ENCODE results near the gene TAF4. TPM values are rescaled to one million over a fixed set of nuclear protein-coding genes. Genes with fewer than 3 reads are reported as not detected.

TAF4 gene
- total RNA-seq, 1 donor from 2014 or later, result 20.0 TPM

DNA sequence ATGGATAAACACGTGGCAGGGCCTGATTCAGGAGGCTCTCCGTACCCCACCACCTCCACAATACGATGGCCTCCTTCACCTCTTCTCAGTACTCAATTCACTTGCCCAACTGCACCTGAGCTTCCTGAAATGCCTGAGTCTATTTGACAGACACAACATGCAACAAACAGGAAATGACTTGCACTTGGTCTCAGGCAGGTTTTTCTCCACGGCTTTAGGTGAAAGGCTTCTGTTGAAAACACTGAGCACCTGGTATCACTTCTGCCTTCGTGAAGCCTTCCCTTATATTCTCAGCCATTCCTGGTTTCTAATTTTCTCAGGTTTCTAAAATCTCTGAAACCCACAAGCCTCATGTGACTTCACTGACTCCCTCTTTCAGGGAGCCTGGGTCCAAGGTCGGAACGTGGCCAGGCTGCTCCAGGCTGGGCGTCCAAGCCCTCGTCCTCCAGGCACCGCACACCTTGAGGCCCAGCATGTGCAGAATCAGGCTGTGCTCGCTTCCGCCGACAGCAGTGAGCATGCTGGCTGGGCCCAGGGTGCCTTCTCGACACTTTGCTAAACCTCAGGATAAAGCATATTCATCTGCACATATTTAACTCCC, 34.7 kb downstream of the TAF4 start:
- Mint-ChIP-seq H3K4me3 (ENCODE audit: unreplicated experiment) (no peak overlapping the region), H3K27ac (ENCODE audit: unreplicated experiment) (no peak overlapping the region), H3K4me1 (ENCODE audit: low read depth, unreplicated experiment) (peaks cover 28% of the 10 kb centered on the region), H3K27me3 (ENCODE audit: unreplicated experiment) (peaks cover 1% of the 10 kb centered on the region), H3K9me3 (ENCODE audit: unreplicated experiment) (peaks cover 8% of the 10 kb centered on the region), H3K36me3 (ENCODE audit: unreplicated experiment) (no peaks in the 10 kb centered on the region)
- no peak for DNase-seq
- TF ChIP-seq CTCF (IDR thresholded peaks at IDR 0.05; ENCODE audit: partially characterized antibody, unreplicated experiment), result no peak

- Mint-ChIP-seq H3K27ac (ENCODE audit: unreplicated experiment) (no peak overlapping the region), H3K9me3 (ENCODE audit: unreplicated experiment) (peaks cover 7% of the 10 kb centered on the region), H3K4me3 (ENCODE audit: unreplicated experiment) (no peak overlapping the region), H3K27me3 (ENCODE audit: unreplicated experiment) (peaks cover 2% of the 10 kb centered on the region), H3K4me1 (ENCODE audit: low read depth, unreplicated experiment) (peaks cover 34% of the 10 kb centered on the region), H3K36me3 (ENCODE audit: unreplicated experiment) (no peaks in the 10 kb centered on the region)
- TF ChIP-seq CTCF (IDR thresholded peaks at IDR 0.05; ENCODE audit: partially characterized antibody, unreplicated experiment), result no peak
- DNase-seq, result no peak
Observed at GRCh38 chr20:62030357-62030756, 35.3 kb downstream of the TAF4 start.

DNA sequence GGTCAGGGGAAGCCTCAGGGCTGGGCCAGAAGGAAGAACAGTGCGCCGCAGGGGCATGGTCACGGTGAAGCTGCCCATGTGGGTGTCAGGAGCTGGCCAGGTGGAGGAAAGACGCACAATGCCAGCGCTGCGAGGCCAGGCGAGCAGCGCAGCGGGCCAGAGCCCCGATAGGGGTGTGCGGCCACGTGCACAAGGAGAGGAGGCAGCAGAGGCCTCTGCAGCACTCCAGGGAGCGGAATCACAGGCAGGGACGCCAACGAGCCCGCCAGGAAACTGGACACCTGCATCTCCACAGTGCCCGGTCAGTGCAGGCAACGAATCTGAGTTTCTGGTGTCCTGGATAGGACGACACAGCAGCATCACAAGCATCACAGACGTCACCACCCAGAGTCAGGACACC, 35.7 kb downstream of the TAF4 start:
- Mint-ChIP-seq H3K27me3 (ENCODE audit: unreplicated experiment) (peaks cover 2% of the 10 kb centered on the region), H3K27ac (ENCODE audit: unreplicated experiment) (no peak overlapping the region), H3K9me3 (ENCODE audit: unreplicated experiment) (peaks cover 6% of the 10 kb centered on the region), H3K4me3 (ENCODE audit: unreplicated experiment) (no peak overlapping the region), H3K4me1 (ENCODE audit: low read depth, unreplicated experiment) (peaks cover 38% of the 10 kb centered on the region), H3K36me3 (ENCODE audit: unreplicated experiment) (no peaks in the 10 kb centered on the region)
- DNase-seq, result no peak
- TF ChIP-seq CTCF (IDR thresholded peaks at IDR 0.05; ENCODE audit: partially characterized antibody, unreplicated experiment), result no peak

DNA sequence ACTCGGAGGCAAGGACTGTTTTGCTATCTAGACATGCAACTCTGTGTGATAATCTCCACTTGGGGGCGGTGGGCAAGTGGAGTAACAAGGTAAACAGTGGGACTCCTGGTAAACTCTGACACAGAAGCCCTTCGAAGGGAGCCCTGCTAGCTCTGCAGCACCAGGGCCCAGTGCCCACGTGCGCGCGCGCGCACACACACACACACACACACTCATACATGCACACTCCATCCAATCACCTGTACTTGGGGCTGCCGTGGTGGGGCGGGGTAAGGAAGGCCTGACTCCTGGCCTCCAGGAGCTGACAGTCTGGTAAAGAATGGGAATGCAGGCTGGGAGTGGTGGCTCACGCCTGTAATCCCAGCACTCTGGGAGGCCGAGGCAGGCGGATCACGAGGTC, 36.4 kb downstream of the TAF4 start:
- no peak for DNase-seq
- Mint-ChIP-seq H3K27ac (ENCODE audit: unreplicated experiment) (no peak overlapping the region), H3K4me3 (ENCODE audit: unreplicated experiment) (no peak overlapping the region), H3K36me3 (ENCODE audit: unreplicated experiment) (no peaks in the 10 kb centered on the region), H3K9me3 (ENCODE audit: unreplicated experiment) (peaks cover 6% of the 10 kb centered on the region), H3K4me1 (ENCODE audit: low read depth, unreplicated experiment) (peaks cover 41% of the 10 kb centered on the region), H3K27me3 (ENCODE audit: unreplicated experiment) (peaks cover 2% of the 10 kb centered on the region)
- no peak for TF ChIP-seq CTCF (IDR thresholded peaks at IDR 0.05; ENCODE audit: partially characterized antibody, unreplicated experiment)

- Mint-ChIP-seq H3K27ac (ENCODE audit: unreplicated experiment) (no peak overlapping the region), H3K27me3 (ENCODE audit: unreplicated experiment) (peaks cover 2% of the 10 kb centered on the region), H3K4me3 (ENCODE audit: unreplicated experiment) (no peak overlapping the region), H3K4me1 (ENCODE audit: low read depth, unreplicated experiment) (peaks cover 41% of the 10 kb centered on the region), H3K9me3 (ENCODE audit: unreplicated experiment) (peaks cover 4% of the 10 kb centered on the region), H3K36me3 (ENCODE audit: unreplicated experiment) (no peaks in the 10 kb centered on the region)
- no peak for TF ChIP-seq CTCF (IDR thresholded peaks at IDR 0.05; ENCODE audit: partially characterized antibody, unreplicated experiment)
- DNase-seq, result no peak
Observed at GRCh38 chr20:62028384-62028783, 37.3 kb downstream of the TAF4 start.
